ENCODE data around the gene SLC4A7. TPM values are rescaled to one million over a fixed set of nuclear protein-coding genes. Genes with fewer than 3 reads are reported as not detected.

SLC4A7 gene
- polyA plus RNA-seq, 1 donor (not counting 4 experiments of a cell fraction or from before 2014, with no cell fraction given) = 28.5 TPM

GRCh38 chr3:27487383-27487782, 3.2 kb upstream of the SLC4A7 start:
- Histone ChIP-seq H3K79me2 (ENCODE audit: control insufficient read depth, insufficient read depth, low read length) (peaks cover 16% of the 10 kb centered on the region), H3K4me1 (ENCODE audit: control insufficient read depth, extremely low read depth, insufficient read depth, low read length) (peaks cover 5% of the 10 kb centered on the region), H3K27ac (ENCODE audit: control insufficient read depth, insufficient read depth, low read length) (no peak overlapping the region), H3K9me3 (ENCODE audit: control insufficient read depth, low read depth, low read length) (no peaks in the 10 kb centered on the region), H3K9ac (ENCODE audit: control insufficient read depth, extremely low read depth, insufficient read depth, low read length) (no peak overlapping the region), H3K4me2 (ENCODE audit: control insufficient read depth, extremely low read depth, insufficient read depth, low read depth, low read length) (no peak overlapping the region), H3K4me3 (ENCODE audit: control insufficient read depth in 2 of 3, extremely low read depth in 1 of 3, insufficient read depth in 2 of 3, low read depth in 1 of 3, low read length in 3 of 3) (no peak overlapping the region), H3K27me3 (ENCODE audit: control insufficient read depth, extremely low read depth, insufficient read depth, low read length) (no peaks in the 10 kb centered on the region), H3K36me3 (ENCODE audit: control insufficient read depth in 2 of 2, extremely low read depth in 1 of 2, insufficient read depth in 2 of 2, low read length in 2 of 2) (no peaks in the 10 kb centered on the region), H2AFZ (ENCODE audit: control insufficient read depth, low read length) (no peak overlapping the region), H4K20me1 (ENCODE audit: control insufficient read depth, extremely low read depth, insufficient read depth, low read length) (no peaks in the 10 kb centered on the region), H3K9me1 (ENCODE audit: control insufficient read depth, extremely low read depth, insufficient read depth, low read length) (no peaks in the 10 kb centered on the region)
- dilution Hi-C loops (cut with MboI; ENCODE audit: extremely low pct_ligation_motif_present, low sequenced_read_pairs) = no loop called here
- DNase-seq (ENCODE audit: low read depth, low spot score) (no peak), FAIRE-seq (no peak)
- TF ChIP-seq, protein P1, sequence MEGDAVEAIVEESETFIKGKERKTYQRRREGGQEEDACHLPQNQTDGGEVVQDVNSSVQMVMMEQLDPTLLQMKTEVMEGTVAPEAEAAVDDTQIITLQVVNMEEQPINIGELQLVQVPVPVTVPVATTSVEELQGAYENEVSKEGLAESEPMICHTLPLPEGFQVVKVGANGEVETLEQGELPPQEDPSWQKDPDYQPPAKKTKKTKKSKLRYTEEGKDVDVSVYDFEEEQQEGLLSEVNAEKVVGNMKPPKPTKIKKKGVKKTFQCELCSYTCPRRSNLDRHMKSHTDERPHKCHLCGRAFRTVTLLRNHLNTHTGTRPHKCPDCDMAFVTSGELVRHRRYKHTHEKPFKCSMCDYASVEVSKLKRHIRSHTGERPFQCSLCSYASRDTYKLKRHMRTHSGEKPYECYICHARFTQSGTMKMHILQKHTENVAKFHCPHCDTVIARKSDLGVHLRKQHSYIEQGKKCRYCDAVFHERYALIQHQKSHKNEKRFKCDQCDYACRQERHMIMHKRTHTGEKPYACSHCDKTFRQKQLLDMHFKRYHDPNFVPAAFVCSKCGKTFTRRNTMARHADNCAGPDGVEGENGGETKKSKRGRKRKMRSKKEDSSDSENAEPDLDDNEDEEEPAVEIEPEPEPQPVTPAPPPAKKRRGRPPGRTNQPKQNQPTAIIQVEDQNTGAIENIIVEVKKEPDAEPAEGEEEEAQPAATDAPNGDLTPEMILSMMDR (optimal IDR thresholded peaks at IDR 0.05 in 1 of 3, IDR thresholded peaks at IDR 0.05 in 1 of 3, conservative IDR thresholded peaks at IDR 0.05 in 1 of 3; ENCODE audit: extremely low read depth in 1 of 3, insufficient read depth in 2 of 3, low read length in 3 of 3) = no peak
- TF ChIP-seq EZH2 (IDR thresholded peaks at IDR 0.05; ENCODE audit: low read length) = no peak

DNA sequence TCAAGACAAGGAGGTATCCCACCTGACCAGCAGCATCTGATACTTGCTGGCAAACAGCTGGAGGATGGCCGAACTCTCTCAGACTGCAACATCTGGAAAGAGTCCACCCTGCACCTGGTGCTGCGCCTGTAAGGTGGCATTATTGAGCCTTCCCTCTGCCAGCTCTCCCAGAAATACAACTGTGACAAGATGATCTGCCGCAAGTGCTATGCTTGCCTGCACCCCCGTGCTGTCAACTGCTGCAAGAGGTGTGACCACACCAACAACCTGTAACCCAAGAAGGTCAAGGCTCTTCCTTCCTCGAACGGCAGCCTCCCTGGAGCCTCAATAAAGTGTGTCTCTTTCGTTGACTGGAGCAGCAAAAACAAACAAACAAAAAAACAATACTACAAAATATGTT, 2.2 kb upstream of the SLC4A7 start:
- Histone ChIP-seq H3K4me3 (ENCODE audit: control insufficient read depth in 2 of 3, extremely low read depth in 1 of 3, insufficient read depth in 2 of 3, low read depth in 1 of 3, low read length in 3 of 3) (no peak overlapping the region), H3K27me3 (ENCODE audit: control insufficient read depth, extremely low read depth, insufficient read depth, low read length) (no peaks in the 10 kb centered on the region), H3K9me1 (ENCODE audit: control insufficient read depth, extremely low read depth, insufficient read depth, low read length) (no peaks in the 10 kb centered on the region), H3K9ac (ENCODE audit: control insufficient read depth, extremely low read depth, insufficient read depth, low read length) (no peak overlapping the region), H3K27ac (ENCODE audit: control insufficient read depth, insufficient read depth, low read length) (no peak overlapping the region), H3K9me3 (ENCODE audit: control insufficient read depth, low read depth, low read length) (no peaks in the 10 kb centered on the region), H3K36me3 (ENCODE audit: control insufficient read depth in 2 of 2, extremely low read depth in 1 of 2, insufficient read depth in 2 of 2, low read length in 2 of 2) (no peaks in the 10 kb centered on the region), H2AFZ (ENCODE audit: control insufficient read depth, low read length) (no peak overlapping the region), H3K79me2 (ENCODE audit: control insufficient read depth, insufficient read depth, low read length) (peaks cover 27% of the 10 kb centered on the region), H3K4me1 (ENCODE audit: control insufficient read depth, extremely low read depth, insufficient read depth, low read length) (peaks cover 5% of the 10 kb centered on the region), H3K4me2 (ENCODE audit: control insufficient read depth, extremely low read depth, insufficient read depth, low read depth, low read length) (no peak overlapping the region), H4K20me1 (ENCODE audit: control insufficient read depth, extremely low read depth, insufficient read depth, low read length) (no peaks in the 10 kb centered on the region)
- FAIRE-seq (no peak), DNase-seq (ENCODE audit: low read depth, low spot score) (no peak)
- no peak for TF ChIP-seq EZH2 (IDR thresholded peaks at IDR 0.05; ENCODE audit: low read length)
- TF ChIP-seq, protein P1 (optimal IDR thresholded peaks at IDR 0.05 in 1 of 3, IDR thresholded peaks at IDR 0.05 in 1 of 3, conservative IDR thresholded peaks at IDR 0.05 in 1 of 3; ENCODE audit: extremely low read depth in 1 of 3, insufficient read depth in 2 of 3, low read length in 3 of 3) = no peak
- dilution Hi-C loops (cut with MboI; ENCODE audit: extremely low pct_ligation_motif_present, low sequenced_read_pairs) = no loop called here

Measured in keratinocyte (primary cell).